ENCODE data around the gene CARHSP1. TPM values are rescaled to one million over a fixed set of nuclear protein-coding genes. Genes with fewer than 3 reads are reported as not detected.

The CARHSP1 gene
- total RNA-seq, 2 donors from 2014 or later, result 28.4 to 84.8 TPM

- no peaks in the 10 kb centered on the region for H3K27me3 ChIP-seq
- H3K27ac ChIP-seq, result no peak overlapping the region
- no peak for DNase-seq (ENCODE audit: low spot score)
- peaks cover 90% of the 10 kb centered on the region for H3K36me3 ChIP-seq
- no peaks in the 10 kb centered on the region for H3K9me3 ChIP-seq
- H3K4me3 ChIP-seq, result no peak overlapping the region
- H3K4me1 ChIP-seq, result no peaks in the 10 kb centered on the region
- TF ChIP-seq CTCF (IDR thresholded peaks at IDR 0.05), result no peak
Observed at GRCh38 chr16:8812162-8812843, 56.5 kb downstream of the CARHSP1 start.

GRCh38 chr16:8808613-8809353 is 60.0 kb downstream of the CARHSP1 start:
- no peaks in the 10 kb centered on the region for H3K27me3 ChIP-seq
- TF ChIP-seq CTCF (IDR thresholded peaks at IDR 0.05), result no peak
- H3K4me3 ChIP-seq, result no peak overlapping the region
- no peaks in the 10 kb centered on the region for H3K9me3 ChIP-seq
- no peaks in the 10 kb centered on the region for H3K4me1 ChIP-seq
- DNase-seq (ENCODE audit: low spot score), result no peak
- peaks cover 97% of the 10 kb centered on the region for H3K36me3 ChIP-seq
- no peak overlapping the region for H3K27ac ChIP-seq

- Histone ChIP-seq H3K36me3 (peaks cover 93% of the 10 kb centered on the region), H3K27ac (no peak overlapping the region), H3K4me1 (no peaks in the 10 kb centered on the region), H3K27me3 (no peaks in the 10 kb centered on the region), H3K9me3 (no peaks in the 10 kb centered on the region), H3K4me3 (no peak overlapping the region)
- no peak for TF ChIP-seq CTCF (IDR thresholded peaks at IDR 0.05)
- DNase-seq (ENCODE audit: low spot score), result no peak
Observed at GRCh38 chr16:8808009-8808408, 60.8 kb downstream of the CARHSP1 start.

GRCh38 chr16:8807189-8807588 is 61.6 kb downstream of the CARHSP1 start:
- Histone ChIP-seq H3K27me3 (no peaks in the 10 kb centered on the region), H3K36me3 (peaks cover 92% of the 10 kb centered on the region), H3K9me3 (no peaks in the 10 kb centered on the region), H3K4me3 (no peak overlapping the region), H3K27ac (no peak overlapping the region), H3K4me1 (no peaks in the 10 kb centered on the region)
- no peak for DNase-seq (ENCODE audit: low spot score)
- no peak for TF ChIP-seq CTCF (IDR thresholded peaks at IDR 0.05)

- Histone ChIP-seq H3K4me1 (no peaks in the 10 kb centered on the region), H3K27me3 (no peaks in the 10 kb centered on the region), H3K36me3 (peaks cover 91% of the 10 kb centered on the region), H3K4me3 (no peak overlapping the region), H3K9me3 (no peaks in the 10 kb centered on the region), H3K27ac (no peak overlapping the region)
- no peak for DNase-seq (ENCODE audit: low spot score)
- TF ChIP-seq CTCF (IDR thresholded peaks at IDR 0.05), result no peak
Observed at GRCh38 chr16:8806272-8806983, 62.4 kb downstream of the CARHSP1 start.
